Measurements from ENCODE around the gene NGDN. TPM values are rescaled to one million over a fixed set of nuclear protein-coding genes. Genes with fewer than 3 reads are reported as not detected.

The NGDN gene
- total RNA-seq (2022; extraction: Qiagen RNA extraction; ENCODE audit: low read depth), result 61.1 to 68.9 TPM (median 63.1 TPM) in 5 replicates

GRCh38 chr14:23469127-23469905 is at the start of gene NGDN:
Gene NGDN (plus strand): TSS chr14:23469703. CDS start chr14:23469716, 13 bp downstream.

GRCh38 chr14:23435543-23436326 is 33.8 kb upstream of the NGDN start, which contains the start of gene MYH7:
Gene MYH7 (minus strand): TSS chr14:23435660. CDS start chr14:23433732, 1,928 bp downstream.

Other genes with a start within 250 kb of the NGDN start
- gene RNF212B, start 231.8 kb upstream of the NGDN start, total RNA-seq (2022; extraction: Qiagen RNA extraction; ENCODE audit: low read depth), result not detected in 5 replicates
- gene HOMEZ, start 183.6 kb upstream of the NGDN start, total RNA-seq (2022; extraction: Qiagen RNA extraction; ENCODE audit: low read depth), result 5.4 to 9.4 TPM (median 8.3 TPM) in 5 replicates
- gene PPP1R3E, start 166.8 kb upstream of the NGDN start, total RNA-seq (2022; extraction: Qiagen RNA extraction; ENCODE audit: low read depth), result 2.9 to 4.4 TPM (median 3.4 TPM) in 5 replicates
- gene BCL2L2, start 162.9 kb upstream of the NGDN start, total RNA-seq (2022; extraction: Qiagen RNA extraction; ENCODE audit: low read depth), result 14.6 to 20.4 TPM (median 18.5 TPM) in 5 replicates
- 136 to 147 TPM (median 143 TPM) in 5 replicates for gene PABPN1, start 148.2 kb upstream of the NGDN start, total RNA-seq (2022; extraction: Qiagen RNA extraction; ENCODE audit: low read depth)
- 6.3 to 7.7 TPM (median 6.6 TPM) in 5 replicates for gene SLC22A17, start 116.8 kb upstream of the NGDN start, total RNA-seq (2022; extraction: Qiagen RNA extraction; ENCODE audit: low read depth)
- gene EFS, start 104.5 kb upstream of the NGDN start, total RNA-seq (2022; extraction: Qiagen RNA extraction; ENCODE audit: low read depth), result not detected in 5 replicates
- gene IL25, start 96.9 kb upstream of the NGDN start, total RNA-seq (2022; extraction: Qiagen RNA extraction; ENCODE audit: low read depth), result not detected in 5 replicates
- gene CMTM5, start 92.7 kb upstream of the NGDN start, total RNA-seq (2022; extraction: Qiagen RNA extraction; ENCODE audit: low read depth), result not detected in 5 replicates
- gene MYH6, start 61.4 kb upstream of the NGDN start, total RNA-seq (2022; extraction: Qiagen RNA extraction; ENCODE audit: low read depth), result 0.02 to 0.03 TPM in 2 of 5 replicates, not detected in the others
- not detected in 5 replicates for gene MYH7, start 34.0 kb upstream of the NGDN start, total RNA-seq (2022; extraction: Qiagen RNA extraction; ENCODE audit: low read depth)
- gene ZFHX2, start 82.1 kb downstream of the NGDN start, total RNA-seq (2022; extraction: Qiagen RNA extraction; ENCODE audit: low read depth), result 0.63 to 1.4 TPM (median 0.75 TPM) in 5 replicates
- 11.1 to 13.5 TPM (median 11.7 TPM) in 5 replicates for gene THTPA, start 86.6 kb downstream of the NGDN start, total RNA-seq (2022; extraction: Qiagen RNA extraction; ENCODE audit: low read depth)
- 35.3 to 56.4 TPM (median 46.8 TPM) in 5 replicates for gene AP1G2, start 98.1 kb downstream of the NGDN start, total RNA-seq (2022; extraction: Qiagen RNA extraction; ENCODE audit: low read depth)
- gene JPH4, start 109.1 kb downstream of the NGDN start, total RNA-seq (2022; extraction: Qiagen RNA extraction; ENCODE audit: low read depth), result 0.03 to 0.10 TPM (median 0.07 TPM) in 3 of 5 replicates, not detected in the others
- 4.8 to 9.2 TPM (median 6.1 TPM) in 5 replicates for gene DHRS2, start 166.7 kb downstream of the NGDN start, total RNA-seq (2022; extraction: Qiagen RNA extraction; ENCODE audit: low read depth)